HFF-Myc (cell line): Measurements from ENCODE around the gene REN.

Source experiments
- DNase-seq: peaks from one replicate; pipeline ENCODE4 v3.0.0-alpha.2; 2011; ENCODE audit warnings: low read depth; ENCODE audit errors: extremely low read depth
- H3K4me3 ChIP-seq: replicated peaks from 2 replicates; pipeline ENCODE4 v1.5.1; 2011; ENCODE audit warnings: low read depth, mild to moderate bottlenecking, control low read depth, low read length
- CTCF ChIP-seq: IDR thresholded peaks from 2 replicates; pipeline ENCODE4 v1.5.1; 2012; ENCODE audit warnings: mild to moderate bottlenecking, low read depth, low read length, control low read depth; ENCODE audit errors: missing control alignments

REN gene

GRCh38 chr1:204205486-204205885 is 39.3 kb upstream of the REN start:
- H3K4me3 ChIP-seq: no peak overlapping the region
- no peak for DNase-seq
- no peak for TF ChIP-seq CTCF

GRCh38 chr1:204204944-204205343 is 38.8 kb upstream of the REN start:
- H3K4me3 ChIP-seq: no peak overlapping the region
- DNase-seq: no peak
- TF ChIP-seq CTCF: no peak

GRCh38 chr1:204203206-204203767 is 37.1 kb upstream of the REN start:
- H3K4me3 ChIP-seq: no peak overlapping the region
- no peak for DNase-seq
- no peak for TF ChIP-seq CTCF

- no peak overlapping the region for H3K4me3 ChIP-seq
- DNase-seq: no peak
- no peak for TF ChIP-seq CTCF
Observed at GRCh38 chr1:204202481-204202880, 36.3 kb upstream of the REN start.

GRCh38 chr1:204201348-204202040 is 35.4 kb upstream of the REN start:
- H3K4me3 ChIP-seq: no peak overlapping the region
- no peak for TF ChIP-seq CTCF
- no peak for DNase-seq

GRCh38 chr1:204199579-204199978 is 33.4 kb upstream of the REN start:
- no peak for DNase-seq
- TF ChIP-seq CTCF: no peak
- H3K4me3 ChIP-seq: no peak overlapping the region
